ENCODE data around the gene MVD.

Gene MVD

GRCh38 chr16:88665148-88665547 lies 2.3 kb upstream of the MVD start:
- no peak for TF ChIP-seq TAF1 (IDR thresholded peaks at IDR 0.05; ENCODE audit: borderline replicate concordance, insufficient read depth, low read length)
- TF ChIP-seq POLR2AphosphoS5 (IDR thresholded peaks at IDR 0.05; ENCODE audit: low read depth, low read length) = no peak
- TF ChIP-seq SIN3A (IDR thresholded peaks at IDR 0.05; ENCODE audit: borderline replicate concordance, insufficient read depth, low read length) = no peak

DNA sequence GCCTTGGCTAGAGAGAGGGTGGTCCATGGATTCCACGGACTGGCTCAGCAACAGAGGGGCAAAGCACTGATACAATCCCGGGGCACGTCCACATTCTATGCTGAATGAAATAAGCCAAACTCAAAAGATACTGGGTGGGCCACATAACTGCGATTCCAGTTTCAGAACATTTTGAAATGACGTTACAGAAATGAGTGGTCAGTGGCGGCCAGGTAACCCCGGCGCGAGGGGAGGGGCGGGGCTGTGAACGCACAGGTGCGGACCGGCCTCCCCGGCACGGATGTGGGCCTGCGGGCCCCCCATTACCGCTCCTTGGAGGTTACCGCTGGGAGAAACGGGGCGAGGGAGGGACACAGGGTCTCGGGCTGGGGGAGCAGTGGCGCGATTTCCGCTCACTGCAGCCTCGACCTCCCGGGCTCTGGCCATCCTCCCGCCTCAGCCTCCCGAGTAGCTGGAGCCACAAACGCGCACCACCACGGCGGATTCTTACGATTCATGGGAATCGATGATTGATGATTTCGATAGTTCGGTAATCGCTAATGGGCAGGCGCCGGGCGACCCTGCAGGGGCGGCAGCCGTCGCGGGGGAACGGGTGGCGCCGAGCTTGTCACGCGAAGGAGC lies 559 bp downstream of the MVD start:
- TF ChIP-seq POLR2AphosphoS5 (IDR thresholded peaks at IDR 0.05; ENCODE audit: low read depth, low read length) (no peak), TAF1 (IDR thresholded peaks at IDR 0.05; ENCODE audit: borderline replicate concordance, insufficient read depth, low read length) (no peak), SIN3A (IDR thresholded peaks at IDR 0.05; ENCODE audit: borderline replicate concordance, insufficient read depth, low read length) (no peak), FOXP2 (optimal IDR thresholded peaks at IDR 0.05; ENCODE audit: borderline replicate concordance, extremely low read depth, extremely low read length, insufficient read depth) (no peak)
- TF ChIP-seq, protein P1, sequence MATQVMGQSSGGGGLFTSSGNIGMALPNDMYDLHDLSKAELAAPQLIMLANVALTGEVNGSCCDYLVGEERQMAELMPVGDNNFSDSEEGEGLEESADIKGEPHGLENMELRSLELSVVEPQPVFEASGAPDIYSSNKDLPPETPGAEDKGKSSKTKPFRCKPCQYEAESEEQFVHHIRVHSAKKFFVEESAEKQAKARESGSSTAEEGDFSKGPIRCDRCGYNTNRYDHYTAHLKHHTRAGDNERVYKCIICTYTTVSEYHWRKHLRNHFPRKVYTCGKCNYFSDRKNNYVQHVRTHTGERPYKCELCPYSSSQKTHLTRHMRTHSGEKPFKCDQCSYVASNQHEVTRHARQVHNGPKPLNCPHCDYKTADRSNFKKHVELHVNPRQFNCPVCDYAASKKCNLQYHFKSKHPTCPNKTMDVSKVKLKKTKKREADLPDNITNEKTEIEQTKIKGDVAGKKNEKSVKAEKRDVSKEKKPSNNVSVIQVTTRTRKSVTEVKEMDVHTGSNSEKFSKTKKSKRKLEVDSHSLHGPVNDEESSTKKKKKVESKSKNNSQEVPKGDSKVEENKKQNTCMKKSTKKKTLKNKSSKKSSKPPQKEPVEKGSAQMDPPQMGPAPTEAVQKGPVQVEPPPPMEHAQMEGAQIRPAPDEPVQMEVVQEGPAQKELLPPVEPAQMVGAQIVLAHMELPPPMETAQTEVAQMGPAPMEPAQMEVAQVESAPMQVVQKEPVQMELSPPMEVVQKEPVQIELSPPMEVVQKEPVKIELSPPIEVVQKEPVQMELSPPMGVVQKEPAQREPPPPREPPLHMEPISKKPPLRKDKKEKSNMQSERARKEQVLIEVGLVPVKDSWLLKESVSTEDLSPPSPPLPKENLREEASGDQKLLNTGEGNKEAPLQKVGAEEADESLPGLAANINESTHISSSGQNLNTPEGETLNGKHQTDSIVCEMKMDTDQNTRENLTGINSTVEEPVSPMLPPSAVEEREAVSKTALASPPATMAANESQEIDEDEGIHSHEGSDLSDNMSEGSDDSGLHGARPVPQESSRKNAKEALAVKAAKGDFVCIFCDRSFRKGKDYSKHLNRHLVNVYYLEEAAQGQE (IDR thresholded peaks at IDR 0.05; ENCODE audit: insufficient read depth in 1 of 2, low read depth in 2 of 2, low read length in 2 of 2) = no peak

DNA sequence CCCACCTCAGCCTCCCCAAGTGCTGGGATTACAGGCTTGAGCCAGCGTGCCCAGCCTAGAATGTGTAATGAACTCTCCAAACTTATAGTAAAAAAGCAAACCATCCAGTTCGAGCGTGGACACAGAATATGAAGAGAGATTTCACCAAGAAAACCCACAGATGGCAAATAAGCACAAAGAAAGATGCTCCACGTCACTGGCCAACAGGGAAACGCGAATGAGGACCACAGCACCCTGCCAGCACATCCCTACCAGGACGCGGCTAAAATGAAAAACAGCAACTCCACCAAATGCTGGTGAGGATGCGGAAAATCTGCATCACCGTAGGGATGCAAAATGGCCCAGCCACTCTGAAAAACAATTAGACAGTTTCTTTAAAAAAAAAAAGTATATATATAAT lies 1.4 kb downstream of the MVD start:
- TF ChIP-seq FOXP2 (optimal IDR thresholded peaks at IDR 0.05; ENCODE audit: borderline replicate concordance, extremely low read depth, extremely low read length, insufficient read depth) = no peak
- no peak for TF ChIP-seq SIN3A (IDR thresholded peaks at IDR 0.05; ENCODE audit: borderline replicate concordance, insufficient read depth, low read length)
- TF ChIP-seq, protein P1 (IDR thresholded peaks at IDR 0.05; ENCODE audit: insufficient read depth in 1 of 2, low read depth in 2 of 2, low read length in 2 of 2) = no peak
- TF ChIP-seq TAF1 (IDR thresholded peaks at IDR 0.05; ENCODE audit: borderline replicate concordance, insufficient read depth, low read length) = no peak

DNA sequence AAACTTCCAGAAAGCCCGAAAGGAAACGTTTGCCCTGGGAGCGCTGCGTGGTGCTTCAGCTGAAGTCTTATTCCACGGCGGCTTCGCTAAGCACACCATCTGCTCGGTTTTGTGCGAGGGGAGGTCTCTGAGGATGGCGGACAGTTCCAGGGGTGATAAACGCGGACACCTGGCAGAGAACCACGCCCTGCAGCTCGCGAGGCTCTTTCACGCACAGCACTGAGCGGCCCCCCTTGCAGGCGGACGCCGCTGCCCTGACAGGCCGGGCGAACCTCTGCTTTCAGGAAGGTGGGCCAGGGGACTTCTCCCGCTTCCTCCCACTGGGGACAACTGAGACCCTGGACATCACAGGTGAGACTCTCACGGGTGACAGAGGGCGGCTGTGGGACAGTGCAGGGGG lies 3.7 kb downstream of the MVD start:
- no peak for TF ChIP-seq POLR2AphosphoS5 (IDR thresholded peaks at IDR 0.05; ENCODE audit: low read depth, low read length)
- TF ChIP-seq FOXP2 (optimal IDR thresholded peaks at IDR 0.05; ENCODE audit: borderline replicate concordance, extremely low read depth, extremely low read length, insufficient read depth) = no peak
- TF ChIP-seq, protein P1 (IDR thresholded peaks at IDR 0.05; ENCODE audit: insufficient read depth in 1 of 2, low read depth in 2 of 2, low read length in 2 of 2) = no peak
- TF ChIP-seq SIN3A (IDR thresholded peaks at IDR 0.05; ENCODE audit: borderline replicate concordance, insufficient read depth, low read length) = no peak
- TF ChIP-seq TAF1 (IDR thresholded peaks at IDR 0.05; ENCODE audit: borderline replicate concordance, insufficient read depth, low read length) = no peak

- TF ChIP-seq, protein P1 (IDR thresholded peaks at IDR 0.05; ENCODE audit: insufficient read depth in 1 of 2, low read depth in 2 of 2, low read length in 2 of 2) = no peak
- TF ChIP-seq SIN3A (IDR thresholded peaks at IDR 0.05; ENCODE audit: borderline replicate concordance, insufficient read depth, low read length) (no peak), TAF1 (IDR thresholded peaks at IDR 0.05; ENCODE audit: borderline replicate concordance, insufficient read depth, low read length) (no peak), POLR2AphosphoS5 (IDR thresholded peaks at IDR 0.05; ENCODE audit: low read depth, low read length) (no peak), FOXP2 (optimal IDR thresholded peaks at IDR 0.05; ENCODE audit: borderline replicate concordance, extremely low read depth, extremely low read length, insufficient read depth) (no peak)
Observed at GRCh38 chr16:88658714-88659113, 4.2 kb downstream of the MVD start.
